ENCODE results near the gene TBC1D8. TPM values are rescaled to one million over a fixed set of nuclear protein-coding genes. Genes with fewer than 3 reads are reported as not detected.

The TBC1D8 gene
- total and polyA plus RNA-seq, 2 of the 8 experiments (the other 6 are each of a cell fraction or from before 2014, with no cell fraction given), result 20.8 to 21.8 TPM

GRCh38 chr2:101014264-101014857 lies 136.8 kb downstream of the TBC1D8 start (continued):
- TF ChIP-seq MAFK (IDR thresholded peaks at IDR 0.05; ENCODE audit: low read depth, low read length), result no peak
- no peak for TF ChIP-seq CEBPB (IDR thresholded peaks at IDR 0.05; ENCODE audit: low read depth, low read length)
- TF ChIP-seq CHD1 (IDR thresholded peaks at IDR 0.05; ENCODE audit: low read depth, low read length), result no peak
- TF ChIP-seq CHD7 (IDR thresholded peaks at IDR 0.05; ENCODE audit: insufficient replicate concordance, low read length), result no peak
